HepG2 (cell line): Measurements from ENCODE around the gene SH3PXD2A. TPM values are rescaled to one million over a fixed set of nuclear protein-coding genes. Genes with fewer than 3 reads are reported as not detected.

Experiments used
- FOXK1 ChIP-seq: sonication (generic); formaldehyde crosslinking; IDR thresholded peaks from 2 replicates; pipeline ENCODE4 v1.4.0; 2020; ENCODE audit warnings: low read depth, missing genetic modification reagents, borderline replicate concordance
- GABPB1 ChIP-seq: IDR thresholded peaks from 2 replicates; pipeline ENCODE4 v1.6.1; 2016; ENCODE audit warnings: mild to moderate bottlenecking, missing genetic modification reagents, moderate library complexity, missing compliant biosample characterization
- NFE2 ChIP-seq: sonication (generic); formaldehyde crosslinking; IDR thresholded peaks from 2 replicates; pipeline ENCODE4 v1.4.0; 2020; ENCODE audit warnings: missing genetic modification reagents
- NR2F6 ChIP-seq, 2 experiments: IDR thresholded peaks; 2 replicates each; pipeline ENCODE4 v1.6.1; 2016; ENCODE audit warnings: antibody characterized with exemption in 1 of 2, mild to moderate bottlenecking in 1 of 2
- ZBTB20 ChIP-seq: sonication (generic); formaldehyde crosslinking; IDR thresholded peaks from 2 replicates; pipeline ENCODE4 v1.8.1; 2023; ENCODE audit warnings: missing genetic modification reagents, low read depth, mild to moderate bottlenecking, borderline replicate concordance
- ZFP91 ChIP-seq: sonication (generic); formaldehyde crosslinking; IDR thresholded peaks from 2 replicates; pipeline ENCODE4 v1.9.0; 2022; ENCODE audit warnings: missing genetic modification reagents, mild to moderate bottlenecking, borderline replicate concordance
- polyA plus RNA-seq, 8 experiments: library from polyadenylated mRNA; depleted of rRNA in 3 of 8; stranded (reverse) in 7 of 8; unstranded in 1 of 8; fragments of >200 nt; fragmentation: Illumina TruSeq in 4 of 8; extraction: Trizol in 4 of 8; gene quantifications; 2 replicates each; pipeline versions ENCODE4 v1.2.1 to v1.2.3, GENCODE V29; 2011 to 2016; ENCODE audit warnings: low read depth in 4 of 8, missing spikeins in 1 of 8, mixed read lengths in 1 of 8; ENCODE audit not compliant: insufficient read depth in 1 of 8
- total RNA-seq, 5 experiments: library from RNA; depleted of rRNA; stranded (reverse); fragments of >200 nt; fragmentation: Illumina TruSeq; extraction: Trizol; gene quantifications; 2 replicates each; pipeline ENCODE4 v1.2.3, GENCODE V29; 2016; ENCODE audit warnings: low read depth in 1 of 5
- TF ChIP-seq, protein P1 (sequence below): sonication (generic); formaldehyde crosslinking; IDR thresholded peaks from 2 replicates; pipeline ENCODE4 v1.5.1; 2020; ENCODE audit warnings: mild to moderate bottlenecking, missing genetic modification reagents
- TF ChIP-seq, protein P2 (sequence below), 2 experiments: sonication (generic) in 1 of 2; formaldehyde crosslinking in 1 of 2; IDR thresholded peaks; 2 replicates each; pipeline versions ENCODE4 v1.4.0 to v1.6.1; 2016 to 2020; ENCODE audit warnings: borderline replicate concordance in 1 of 2, low read depth in 1 of 2, mild to moderate bottlenecking in 1 of 2, missing genetic modification reagents in 1 of 2
- TF ChIP-seq, protein P3 (sequence below): sonication (generic); formaldehyde crosslinking; IDR thresholded peaks from 2 replicates; pipeline ENCODE4 v1.4.0; 2020; ENCODE audit warnings: missing genetic modification reagents
- TF ChIP-seq, protein P4 (sequence below): sonication (generic); formaldehyde crosslinking; IDR thresholded peaks from 2 replicates; pipeline ENCODE4 v1.4.0; 2020; ENCODE audit warnings: missing genetic modification reagents, borderline replicate concordance
- TF ChIP-seq, protein P5 (sequence below): fragments of 450-650 bp; IDR thresholded peaks from 2 replicates; pipeline ENCODE4 v1.6.1; 2017; ENCODE audit warnings: mild to moderate bottlenecking

The SH3PXD2A gene
- total and polyA plus RNA-seq, 2 of the 13 experiments (the other 11 are each of a cell fraction or from before 2014, with no cell fraction given) = 11.1 to 11.3 TPM

DNA sequence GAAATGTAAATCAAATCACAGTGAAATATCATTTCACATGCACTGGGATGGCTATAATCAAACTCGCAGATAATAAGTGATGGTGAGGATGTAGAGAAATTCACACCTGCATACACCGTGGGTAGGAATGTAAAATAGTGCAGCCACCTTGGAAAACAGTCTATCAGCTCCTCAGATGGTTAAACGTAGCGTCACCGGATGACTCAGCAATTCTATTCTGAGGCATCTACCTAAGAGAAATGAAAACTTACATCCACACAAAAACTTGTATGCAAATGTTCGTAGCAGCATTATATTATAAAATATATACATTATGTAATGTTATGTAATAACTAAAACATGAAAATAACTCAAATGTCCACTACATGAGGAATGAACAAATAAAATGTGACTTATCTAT is 38.9 kb downstream of the SH3PXD2A start (continued):
- TF ChIP-seq, protein P1, sequence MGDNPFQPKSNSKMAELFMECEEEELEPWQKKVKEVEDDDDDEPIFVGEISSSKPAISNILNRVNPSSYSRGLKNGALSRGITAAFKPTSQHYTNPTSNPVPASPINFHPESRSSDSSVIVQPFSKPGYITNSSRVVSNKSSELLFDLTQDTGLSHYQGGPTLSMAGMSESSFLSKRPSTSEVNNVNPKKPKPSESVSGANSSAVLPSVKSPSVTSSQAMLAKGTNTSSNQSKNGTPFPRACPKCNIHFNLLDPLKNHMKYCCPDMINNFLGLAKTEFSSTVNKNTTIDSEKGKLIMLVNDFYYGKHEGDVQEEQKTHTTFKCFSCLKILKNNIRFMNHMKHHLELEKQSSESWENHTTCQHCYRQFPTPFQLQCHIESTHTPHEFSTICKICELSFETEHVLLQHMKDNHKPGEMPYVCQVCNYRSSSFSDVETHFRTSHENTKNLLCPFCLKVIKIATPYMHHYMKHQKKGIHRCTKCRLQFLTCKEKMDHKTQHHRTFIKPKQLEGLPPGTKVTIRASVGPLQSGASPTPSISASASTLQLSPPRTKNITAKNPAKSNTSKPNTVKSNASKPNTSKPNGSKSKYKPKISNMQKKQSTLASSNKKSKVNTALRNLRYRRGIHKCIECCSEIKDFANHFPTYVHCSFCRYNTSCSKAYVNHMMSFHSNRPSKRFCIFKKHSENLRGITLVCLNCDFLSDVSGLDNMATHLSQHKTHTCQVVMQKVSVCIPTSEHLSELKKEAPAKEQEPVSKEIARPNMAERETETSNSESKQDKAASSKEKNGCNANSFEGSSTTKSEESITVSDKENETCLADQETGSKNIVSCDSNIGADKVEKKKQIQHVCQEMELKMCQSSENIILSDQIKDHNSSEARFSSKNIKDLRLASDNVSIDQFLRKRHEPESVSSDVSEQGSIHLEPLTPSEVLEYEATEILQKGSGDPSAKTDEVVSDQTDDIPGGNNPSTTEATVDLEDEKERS (CRISPR knock-in tag) = no peak
- TF ChIP-seq ZFP91 (CRISPR knock-in tag) = no peak
- no peak for TF ChIP-seq ZBTB20
- TF ChIP-seq, protein P2, sequence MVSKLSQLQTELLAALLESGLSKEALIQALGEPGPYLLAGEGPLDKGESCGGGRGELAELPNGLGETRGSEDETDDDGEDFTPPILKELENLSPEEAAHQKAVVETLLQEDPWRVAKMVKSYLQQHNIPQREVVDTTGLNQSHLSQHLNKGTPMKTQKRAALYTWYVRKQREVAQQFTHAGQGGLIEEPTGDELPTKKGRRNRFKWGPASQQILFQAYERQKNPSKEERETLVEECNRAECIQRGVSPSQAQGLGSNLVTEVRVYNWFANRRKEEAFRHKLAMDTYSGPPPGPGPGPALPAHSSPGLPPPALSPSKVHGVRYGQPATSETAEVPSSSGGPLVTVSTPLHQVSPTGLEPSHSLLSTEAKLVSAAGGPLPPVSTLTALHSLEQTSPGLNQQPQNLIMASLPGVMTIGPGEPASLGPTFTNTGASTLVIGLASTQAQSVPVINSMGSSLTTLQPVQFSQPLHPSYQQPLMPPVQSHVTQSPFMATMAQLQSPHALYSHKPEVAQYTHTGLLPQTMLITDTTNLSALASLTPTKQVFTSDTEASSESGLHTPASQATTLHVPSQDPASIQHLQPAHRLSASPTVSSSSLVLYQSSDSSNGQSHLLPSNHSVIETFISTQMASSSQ (IDR thresholded peaks at IDR 0.05; ENCODE audit: low read depth) = no peak
- TF ChIP-seq, protein P2 (CRISPR knock-in tag; IDR thresholded peaks at IDR 0.05; ENCODE audit: borderline replicate concordance) = no peak
- no peak for TF ChIP-seq GABPB1 (CRISPR knock-in tag)
- TF ChIP-seq, protein P3, sequence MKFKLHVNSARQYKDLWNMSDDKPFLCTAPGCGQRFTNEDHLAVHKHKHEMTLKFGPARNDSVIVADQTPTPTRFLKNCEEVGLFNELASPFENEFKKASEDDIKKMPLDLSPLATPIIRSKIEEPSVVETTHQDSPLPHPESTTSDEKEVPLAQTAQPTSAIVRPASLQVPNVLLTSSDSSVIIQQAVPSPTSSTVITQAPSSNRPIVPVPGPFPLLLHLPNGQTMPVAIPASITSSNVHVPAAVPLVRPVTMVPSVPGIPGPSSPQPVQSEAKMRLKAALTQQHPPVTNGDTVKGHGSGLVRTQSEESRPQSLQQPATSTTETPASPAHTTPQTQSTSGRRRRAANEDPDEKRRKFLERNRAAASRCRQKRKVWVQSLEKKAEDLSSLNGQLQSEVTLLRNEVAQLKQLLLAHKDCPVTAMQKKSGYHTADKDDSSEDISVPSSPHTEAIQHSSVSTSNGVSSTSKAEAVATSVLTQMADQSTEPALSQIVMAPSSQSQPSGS (CRISPR knock-in tag) = no peak
- TF ChIP-seq, protein P4, sequence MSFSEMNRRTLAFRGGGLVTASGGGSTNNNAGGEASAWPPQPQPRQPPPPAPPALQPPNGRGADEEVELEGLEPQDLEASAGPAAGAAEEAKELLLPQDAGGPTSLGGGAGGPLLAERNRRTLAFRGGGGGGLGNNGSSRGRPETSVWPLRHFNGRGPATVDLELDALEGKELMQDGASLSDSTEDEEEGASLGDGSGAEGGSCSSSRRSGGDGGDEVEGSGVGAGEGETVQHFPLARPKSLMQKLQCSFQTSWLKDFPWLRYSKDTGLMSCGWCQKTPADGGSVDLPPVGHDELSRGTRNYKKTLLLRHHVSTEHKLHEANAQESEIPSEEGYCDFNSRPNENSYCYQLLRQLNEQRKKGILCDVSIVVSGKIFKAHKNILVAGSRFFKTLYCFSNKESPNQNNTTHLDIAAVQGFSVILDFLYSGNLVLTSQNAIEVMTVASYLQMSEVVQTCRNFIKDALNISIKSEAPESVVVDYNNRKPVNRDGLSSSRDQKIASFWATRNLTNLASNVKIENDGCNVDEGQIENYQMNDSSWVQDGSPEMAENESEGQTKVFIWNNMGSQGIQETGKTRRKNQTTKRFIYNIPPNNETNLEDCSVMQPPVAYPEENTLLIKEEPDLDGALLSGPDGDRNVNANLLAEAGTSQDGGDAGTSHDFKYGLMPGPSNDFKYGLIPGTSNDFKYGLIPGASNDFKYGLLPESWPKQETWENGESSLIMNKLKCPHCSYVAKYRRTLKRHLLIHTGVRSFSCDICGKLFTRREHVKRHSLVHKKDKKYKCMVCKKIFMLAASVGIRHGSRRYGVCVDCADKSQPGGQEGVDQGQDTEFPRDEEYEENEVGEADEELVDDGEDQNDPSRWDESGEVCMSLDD (CRISPR knock-in tag) = no peak
- TF ChIP-seq NR2F6 (IDR thresholded peaks at IDR 0.05) = no peak
- TF ChIP-seq NR2F6 (CRISPR knock-in tag; IDR thresholded peaks at IDR 0.05) = no peak
- peak; percentile 60; the same call in 1 of the 2 replicates for TF ChIP-seq NFE2 (CRISPR knock-in tag)
- TF ChIP-seq FOXK1 = no peak
- TF ChIP-seq, protein P5, sequence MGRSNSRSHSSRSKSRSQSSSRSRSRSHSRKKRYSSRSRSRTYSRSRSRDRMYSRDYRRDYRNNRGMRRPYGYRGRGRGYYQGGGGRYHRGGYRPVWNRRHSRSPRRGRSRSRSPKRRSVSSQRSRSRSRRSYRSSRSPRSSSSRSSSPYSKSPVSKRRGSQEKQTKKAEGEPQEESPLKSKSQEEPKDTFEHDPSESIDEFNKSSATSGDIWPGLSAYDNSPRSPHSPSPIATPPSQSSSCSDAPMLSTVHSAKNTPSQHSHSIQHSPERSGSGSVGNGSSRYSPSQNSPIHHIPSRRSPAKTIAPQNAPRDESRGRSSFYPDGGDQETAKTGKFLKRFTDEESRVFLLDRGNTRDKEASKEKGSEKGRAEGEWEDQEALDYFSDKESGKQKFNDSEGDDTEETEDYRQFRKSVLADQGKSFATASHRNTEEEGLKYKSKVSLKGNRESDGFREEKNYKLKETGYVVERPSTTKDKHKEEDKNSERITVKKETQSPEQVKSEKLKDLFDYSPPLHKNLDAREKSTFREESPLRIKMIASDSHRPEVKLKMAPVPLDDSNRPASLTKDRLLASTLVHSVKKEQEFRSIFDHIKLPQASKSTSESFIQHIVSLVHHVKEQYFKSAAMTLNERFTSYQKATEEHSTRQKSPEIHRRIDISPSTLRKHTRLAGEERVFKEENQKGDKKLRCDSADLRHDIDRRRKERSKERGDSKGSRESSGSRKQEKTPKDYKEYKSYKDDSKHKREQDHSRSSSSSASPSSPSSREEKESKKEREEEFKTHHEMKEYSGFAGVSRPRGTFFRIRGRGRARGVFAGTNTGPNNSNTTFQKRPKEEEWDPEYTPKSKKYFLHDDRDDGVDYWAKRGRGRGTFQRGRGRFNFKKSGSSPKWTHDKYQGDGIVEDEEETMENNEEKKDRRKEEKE = no peak
